ENCODE measurements around the gene AIP. TPM values are rescaled to one million over a fixed set of nuclear protein-coding genes. Genes with fewer than 3 reads are reported as not detected.

The AIP gene
- total RNA-seq, 1 experiment from 2014 or later, result 61.0 TPM

DNA sequence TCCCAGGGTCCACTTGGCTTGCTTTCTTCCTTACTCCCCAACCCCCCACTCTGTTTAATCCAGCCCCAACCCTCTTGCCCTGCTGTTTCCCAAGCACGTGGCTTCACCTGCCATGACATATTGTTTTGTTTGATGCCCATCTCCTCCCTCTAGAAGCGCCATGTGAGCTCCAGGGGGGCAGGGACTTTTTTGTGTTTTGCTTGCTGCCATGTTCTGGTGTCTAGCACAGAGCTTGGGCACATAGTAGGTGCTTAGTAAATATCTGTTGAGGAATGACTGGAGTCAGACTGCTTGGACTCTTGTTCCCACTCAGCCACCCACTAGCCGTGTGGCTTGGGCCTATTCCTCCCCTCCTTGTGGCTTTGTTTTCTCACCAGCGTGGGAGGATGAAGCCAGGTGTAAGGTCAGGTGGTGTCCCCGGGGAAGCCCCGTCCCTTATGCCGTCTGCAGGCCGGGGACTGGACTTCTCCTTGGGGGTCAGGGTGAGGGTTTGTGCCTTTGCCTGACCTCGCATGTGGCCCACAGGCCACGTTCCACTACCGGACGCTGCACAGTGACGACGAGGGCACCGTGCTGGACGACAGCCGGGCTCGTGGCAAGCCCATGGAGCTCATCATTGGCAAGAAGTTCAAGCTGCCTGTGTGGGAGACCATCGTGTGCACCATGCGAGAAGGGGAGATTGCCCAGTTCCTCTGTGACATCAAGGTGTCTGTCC is 3.8 kb downstream of the AIP start:
- BruUV-seq (replicated peaks), result no TSS peak
- Histone ChIP-seq H3K4me1 (ENCODE audit: control insufficient read depth in 1 of 2, insufficient read depth in 2 of 2, low read length in 2 of 2) (peaks cover 7 to 28% of the 10 kb centered on the region in 2 experiments; a peak in 3 of 4 replicates), H3K27me3 (ENCODE audit: insufficient read depth, low read length) (no peaks in the 10 kb centered on the region), H3K4me3 (replicated peaks in 1 of 2; ENCODE audit: low read depth in 1 of 2, low read length in 2 of 2) (no peak overlapping the region), H3K27ac (ENCODE audit: low read depth, low read length) (peak overlapping the region; percentile 25; the same call in 1 of the 2 replicates), H4K20me1 (ENCODE audit: insufficient read depth) (no peaks in the 10 kb centered on the region), H3K4me2 (ENCODE audit: low read length) (peak overlapping the region; percentile 36), H3K9me2 (ENCODE audit: insufficient read depth) (no peaks in the 10 kb centered on the region), H3K9me3 (ENCODE audit: control insufficient read depth in 1 of 2, insufficient read depth in 1 of 2, low read depth in 1 of 2, low read length in 2 of 2) (no peaks in the 10 kb centered on the region), H3K36me3 (ENCODE audit: control insufficient read depth in 1 of 2, insufficient read depth in 2 of 2, low read length in 2 of 2) (no peaks in the 10 kb centered on the region; a peak in 1 of 4 replicates), H3K9ac (ENCODE audit: low read length) (no peak overlapping the region), H3K79me2 (ENCODE audit: insufficient read depth, low read length) (peaks cover 7% of the 10 kb centered on the region; the same call in 1 of the 2 replicates), H2AFZ (ENCODE audit: low read depth, low read length, poor library complexity, severe bottlenecking) (no peak overlapping the region)
- ATAC-seq, result no peak
- TF ChIP-seq CEBPB (IDR thresholded peaks at IDR 0.05; ENCODE audit: low read depth) (no peak), POLR2AphosphoS5 (IDR thresholded peaks at IDR 0.05; ENCODE audit: low read depth, low read length) (no peak), RAD21 (IDR thresholded peaks at IDR 0.05; ENCODE audit: low read depth) (no peak), JUND (IDR thresholded peaks at IDR 0.05) (no peak), ELF1 (IDR thresholded peaks at IDR 0.05; ENCODE audit: borderline replicate concordance, low read depth) (no peak), FOSL1 (IDR thresholded peaks at IDR 0.05; ENCODE audit: low read depth) (no peak), EZH2 (IDR thresholded peaks at IDR 0.05) (no peak), SIN3A (IDR thresholded peaks at IDR 0.05; ENCODE audit: low read depth) (no peak), YY1 (IDR thresholded peaks at IDR 0.05; ENCODE audit: extremely low read depth, insufficient replicate concordance, low read depth, low read length) (no peak), CBX3 (IDR thresholded peaks at IDR 0.05; ENCODE audit: low read depth) (no peak), POLR2A (IDR thresholded peaks at IDR 0.05; ENCODE audit: borderline replicate concordance, extremely low read depth, insufficient read depth, insufficient read length) (no peak), ZNF274 (IDR thresholded peaks at IDR 0.05; ENCODE audit: low read depth, low read length) (no peak)
- TF ChIP-seq, protein P1, sequence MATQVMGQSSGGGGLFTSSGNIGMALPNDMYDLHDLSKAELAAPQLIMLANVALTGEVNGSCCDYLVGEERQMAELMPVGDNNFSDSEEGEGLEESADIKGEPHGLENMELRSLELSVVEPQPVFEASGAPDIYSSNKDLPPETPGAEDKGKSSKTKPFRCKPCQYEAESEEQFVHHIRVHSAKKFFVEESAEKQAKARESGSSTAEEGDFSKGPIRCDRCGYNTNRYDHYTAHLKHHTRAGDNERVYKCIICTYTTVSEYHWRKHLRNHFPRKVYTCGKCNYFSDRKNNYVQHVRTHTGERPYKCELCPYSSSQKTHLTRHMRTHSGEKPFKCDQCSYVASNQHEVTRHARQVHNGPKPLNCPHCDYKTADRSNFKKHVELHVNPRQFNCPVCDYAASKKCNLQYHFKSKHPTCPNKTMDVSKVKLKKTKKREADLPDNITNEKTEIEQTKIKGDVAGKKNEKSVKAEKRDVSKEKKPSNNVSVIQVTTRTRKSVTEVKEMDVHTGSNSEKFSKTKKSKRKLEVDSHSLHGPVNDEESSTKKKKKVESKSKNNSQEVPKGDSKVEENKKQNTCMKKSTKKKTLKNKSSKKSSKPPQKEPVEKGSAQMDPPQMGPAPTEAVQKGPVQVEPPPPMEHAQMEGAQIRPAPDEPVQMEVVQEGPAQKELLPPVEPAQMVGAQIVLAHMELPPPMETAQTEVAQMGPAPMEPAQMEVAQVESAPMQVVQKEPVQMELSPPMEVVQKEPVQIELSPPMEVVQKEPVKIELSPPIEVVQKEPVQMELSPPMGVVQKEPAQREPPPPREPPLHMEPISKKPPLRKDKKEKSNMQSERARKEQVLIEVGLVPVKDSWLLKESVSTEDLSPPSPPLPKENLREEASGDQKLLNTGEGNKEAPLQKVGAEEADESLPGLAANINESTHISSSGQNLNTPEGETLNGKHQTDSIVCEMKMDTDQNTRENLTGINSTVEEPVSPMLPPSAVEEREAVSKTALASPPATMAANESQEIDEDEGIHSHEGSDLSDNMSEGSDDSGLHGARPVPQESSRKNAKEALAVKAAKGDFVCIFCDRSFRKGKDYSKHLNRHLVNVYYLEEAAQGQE (IDR thresholded peaks at IDR 0.05; ENCODE audit: low read depth), result no peak
- TF ChIP-seq, protein P2, sequence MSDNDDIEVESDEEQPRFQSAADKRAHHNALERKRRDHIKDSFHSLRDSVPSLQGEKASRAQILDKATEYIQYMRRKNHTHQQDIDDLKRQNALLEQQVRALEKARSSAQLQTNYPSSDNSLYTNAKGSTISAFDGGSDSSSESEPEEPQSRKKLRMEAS (IDR thresholded peaks at IDR 0.05), result no peak
- TF ChIP-seq, protein P3, sequence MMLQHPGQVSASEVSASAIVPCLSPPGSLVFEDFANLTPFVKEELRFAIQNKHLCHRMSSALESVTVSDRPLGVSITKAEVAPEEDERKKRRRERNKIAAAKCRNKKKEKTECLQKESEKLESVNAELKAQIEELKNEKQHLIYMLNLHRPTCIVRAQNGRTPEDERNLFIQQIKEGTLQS (IDR thresholded peaks at IDR 0.05), result no peak
- TF ChIP-seq, protein P4, sequence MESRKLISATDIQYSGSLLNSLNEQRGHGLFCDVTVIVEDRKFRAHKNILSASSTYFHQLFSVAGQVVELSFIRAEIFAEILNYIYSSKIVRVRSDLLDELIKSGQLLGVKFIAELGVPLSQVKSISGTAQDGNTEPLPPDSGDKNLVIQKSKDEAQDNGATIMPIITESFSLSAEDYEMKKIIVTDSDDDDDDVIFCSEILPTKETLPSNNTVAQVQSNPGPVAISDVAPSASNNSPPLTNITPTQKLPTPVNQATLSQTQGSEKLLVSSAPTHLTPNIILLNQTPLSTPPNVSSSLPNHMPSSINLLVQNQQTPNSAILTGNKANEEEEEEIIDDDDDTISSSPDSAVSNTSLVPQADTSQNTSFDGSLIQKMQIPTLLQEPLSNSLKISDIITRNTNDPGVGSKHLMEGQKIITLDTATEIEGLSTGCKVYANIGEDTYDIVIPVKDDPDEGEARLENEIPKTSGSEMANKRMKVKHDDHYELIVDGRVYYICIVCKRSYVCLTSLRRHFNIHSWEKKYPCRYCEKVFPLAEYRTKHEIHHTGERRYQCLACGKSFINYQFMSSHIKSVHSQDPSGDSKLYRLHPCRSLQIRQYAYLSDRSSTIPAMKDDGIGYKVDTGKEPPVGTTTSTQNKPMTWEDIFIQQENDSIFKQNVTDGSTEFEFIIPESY (IDR thresholded peaks at IDR 0.05; ENCODE audit: extremely low read depth, insufficient replicate concordance, low read length), result no peak
- intact Hi-C loops (cut with micrococcal nuclease), result no loop called here
- ChIA-PET POLR2A (interaction anchor here (0.6 kb wide), 1 partner anchor 59 kb away, joined by 3 read pairs; no protein-coding TSS in a partner anchor), CTCF (interaction anchor here (1.2 kb wide), 1 partner anchor 85 kb away, joined by 3 read pairs; the partner anchor contains the start of gene PPP1CA), RAD21 (ENCODE audit: low non-redundant PET in 1 of 2, low total read pairs in 2 of 2, uncharacterized antibody in 2 of 2, unreplicated experiment in 2 of 2) (no interaction called here)
- no peak for DNase-seq (ENCODE audit: low read depth, low spot score)

All from HCT116 (cell line).